HG03439 (cell line): ENCODE measurements around the gene SLC10A1.

Experiments used
- ATAC-seq: cut with Tn5 transposase; IDR thresholded peaks from one replicate; pipeline ENCODE4 v1.9.1; 2021; ENCODE audit warnings: mild to moderate bottlenecking, moderate library complexity; ENCODE audit not compliant: unreplicated experiment

The SLC10A1 gene

GRCh38 chr14:69726761-69727511 is 70.1 kb downstream of the SLC10A1 start:
- no peak for ATAC-seq
